Islet precursor cell (in vitro differentiated cells): ENCODE data around the gene EPS8L2.
"Not testable (repeated sequence)": the region's sequence is repeated elsewhere in the genome, so short reads cannot be mapped to it uniquely, and the experiment has no call there.

Experiments
- DNase-seq: peaks from one replicate; pipeline ENCODE4 v3.0.0-alpha.2; 2018

EPS8L2 gene

DNA sequence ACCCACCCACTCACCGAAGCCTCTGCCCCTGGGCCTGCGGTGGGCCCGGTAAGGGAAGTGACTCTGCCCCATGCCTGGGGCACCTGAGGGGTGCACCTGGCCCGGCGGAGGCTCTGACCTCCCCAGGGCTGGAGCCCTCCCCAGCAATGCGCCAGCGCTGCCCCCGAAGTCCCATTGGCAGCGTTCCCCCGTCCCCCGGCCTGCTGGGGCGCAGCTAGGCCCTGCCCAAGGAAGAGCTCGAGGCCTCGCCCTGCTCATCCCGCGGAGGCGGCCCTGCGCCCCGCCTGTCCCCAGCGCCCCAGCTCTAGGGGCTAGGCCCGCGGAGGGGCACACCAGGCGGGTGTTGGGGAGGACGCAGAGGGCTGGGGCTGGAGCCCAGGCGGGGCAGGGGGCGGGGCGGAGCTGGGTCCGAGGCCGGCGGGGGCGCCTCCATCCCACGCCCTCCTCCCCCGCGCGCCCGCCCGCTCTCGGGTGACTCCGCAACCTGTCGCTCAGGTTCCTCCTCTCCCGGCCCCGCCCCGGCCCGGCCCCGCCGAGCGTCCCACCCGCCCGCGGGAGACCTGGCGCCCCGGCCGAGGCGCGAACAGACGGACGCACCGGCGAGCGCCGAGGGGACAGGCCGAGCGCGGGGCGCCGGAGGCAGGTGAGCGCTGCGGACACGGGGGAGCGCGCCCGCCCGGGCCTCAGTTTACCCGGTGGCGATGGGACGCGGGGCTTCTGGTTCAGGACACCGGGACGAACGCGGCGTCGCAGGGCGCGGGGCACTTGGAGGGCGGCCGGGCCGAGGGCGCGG is at the start of gene EPS8L2:
TSS of gene EPS8L2 (plus strand) at position 586 of the 793 bp plus-strand sequence. CDS start 3,177 bp downstream, outside the sequence.
- DNase-seq = peak; percentile 78

- no peak for DNase-seq
Observed at GRCh38 chr11:656426-656825, 49.6 kb upstream of the EPS8L2 start.

- DNase-seq = no peak
Observed at GRCh38 chr11:656866-657265, 49.2 kb upstream of the EPS8L2 start.

DNA sequence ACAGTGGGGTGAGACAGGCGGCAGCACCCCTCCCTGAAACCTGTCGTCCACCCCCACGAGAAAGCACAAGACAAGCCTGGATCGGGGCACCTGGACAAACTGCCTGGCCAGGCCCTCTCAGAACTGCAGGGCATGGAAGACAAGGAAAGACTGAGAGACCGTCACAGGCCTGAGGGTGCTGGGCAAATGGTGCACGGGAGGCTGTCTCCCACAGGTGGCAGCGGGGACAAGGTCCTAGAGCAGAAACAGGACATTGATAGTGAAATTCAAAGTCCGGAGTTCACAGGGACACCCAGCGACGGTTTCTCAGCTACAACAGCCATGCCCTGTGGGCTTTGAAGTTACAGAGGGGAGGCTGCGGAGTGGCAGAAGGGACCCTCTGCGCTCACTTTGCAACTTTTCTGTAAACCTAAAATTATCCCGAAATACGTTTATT is 48.3 kb upstream of the EPS8L2 start:
- no peak for DNase-seq

GRCh38 chr11:659532-660085 is 46.4 kb upstream of the EPS8L2 start:
- peak; percentile 34 for DNase-seq

- DNase-seq = no peak
Observed at GRCh38 chr11:660281-660680, 45.8 kb upstream of the EPS8L2 start.

DNA sequence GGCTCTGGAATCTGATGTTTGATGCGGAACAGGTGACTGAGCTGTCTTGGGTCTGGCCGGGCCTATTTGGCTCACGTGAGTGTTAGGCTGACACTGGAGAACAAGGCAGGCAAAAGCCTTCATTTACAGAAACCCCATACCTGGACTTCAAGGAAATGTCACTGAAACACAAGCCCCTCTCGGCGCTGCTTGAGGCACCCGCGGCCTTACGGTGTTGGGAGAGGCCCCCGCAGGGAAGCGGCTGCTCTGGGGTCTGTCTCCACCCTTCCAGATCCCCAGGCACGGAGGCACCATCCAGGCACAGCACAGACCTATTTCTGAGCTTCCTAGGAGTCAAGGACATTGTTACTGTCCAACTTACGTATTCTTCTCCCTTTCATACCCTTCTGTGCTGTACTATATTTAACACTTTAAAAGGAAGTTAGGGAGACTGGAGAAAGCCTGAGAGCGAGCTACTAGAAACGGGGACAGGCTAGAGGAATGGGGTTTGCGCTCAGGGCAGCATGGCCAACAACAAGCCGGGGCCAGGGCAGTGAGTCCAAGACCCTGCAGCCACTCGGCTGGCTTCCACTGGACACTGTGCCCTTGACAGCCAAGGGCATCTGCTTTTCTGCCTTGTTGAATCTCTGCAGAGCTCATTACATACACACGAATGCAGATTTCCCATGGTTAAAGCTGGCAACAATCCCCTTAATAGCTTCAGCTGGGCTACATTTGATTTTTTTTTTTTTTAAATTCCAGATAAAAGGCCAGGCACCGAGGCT is 45.2 kb upstream of the EPS8L2 start:
- no peak for DNase-seq

DNA sequence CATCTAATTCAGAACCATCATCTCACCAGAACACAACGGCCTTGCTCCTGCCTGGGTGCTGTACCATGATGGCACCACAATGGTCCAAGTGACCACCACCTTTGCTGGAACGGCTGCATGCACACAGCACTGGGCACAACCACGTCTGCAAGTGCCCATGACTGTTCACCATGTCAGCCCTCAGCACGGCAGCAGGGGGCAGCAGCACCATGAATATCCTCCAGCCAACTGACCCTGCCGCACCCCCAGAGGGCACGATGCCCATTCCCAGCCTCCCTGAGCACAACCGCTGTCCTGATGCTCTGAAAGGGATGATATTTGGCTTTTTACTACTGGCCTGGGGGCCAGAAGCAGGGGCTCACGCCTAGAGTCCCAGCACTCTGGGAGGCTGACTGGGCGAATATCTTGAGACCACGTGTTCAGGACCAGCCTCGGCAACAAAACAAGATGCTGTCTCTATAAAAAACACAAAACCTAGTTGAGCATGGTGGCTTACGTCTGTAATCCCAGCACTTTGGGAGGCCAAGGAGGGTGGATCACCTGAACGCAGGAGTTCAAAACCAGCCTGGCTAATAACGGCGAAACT is 43.2 kb upstream of the EPS8L2 start:
- peak; percentile 78 for DNase-seq

GRCh38 chr11:665062-665703 is 40.8 kb upstream of the EPS8L2 start:
- no peak for DNase-seq

- no peak for DNase-seq
Observed at GRCh38 chr11:665704-666281, 40.2 kb upstream of the EPS8L2 start.

- DNase-seq = no peak
Observed at GRCh38 chr11:673866-674265, 32.2 kb upstream of the EPS8L2 start.

DNA sequence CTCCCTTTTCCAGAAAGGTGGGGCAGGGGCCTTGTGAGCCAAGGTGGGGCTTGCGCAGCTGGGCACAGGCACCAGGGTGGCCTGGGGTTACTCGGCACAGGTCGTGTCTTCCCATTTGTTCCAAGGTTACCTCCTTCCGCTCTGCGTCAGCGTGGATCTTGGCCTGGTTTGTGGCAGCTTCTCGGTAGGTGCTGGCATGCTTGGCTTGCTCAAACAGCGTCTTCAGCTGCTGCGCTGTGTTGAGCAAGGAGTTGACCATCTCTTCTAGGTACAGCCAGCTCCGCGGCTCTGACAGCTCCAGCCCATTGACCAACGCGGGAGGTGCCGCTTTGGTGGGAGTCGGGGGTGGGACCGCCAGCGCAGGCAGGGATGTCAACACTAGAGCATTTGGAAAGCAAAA is 31.6 kb upstream of the EPS8L2 start:
- DNase-seq = no peak

DNA sequence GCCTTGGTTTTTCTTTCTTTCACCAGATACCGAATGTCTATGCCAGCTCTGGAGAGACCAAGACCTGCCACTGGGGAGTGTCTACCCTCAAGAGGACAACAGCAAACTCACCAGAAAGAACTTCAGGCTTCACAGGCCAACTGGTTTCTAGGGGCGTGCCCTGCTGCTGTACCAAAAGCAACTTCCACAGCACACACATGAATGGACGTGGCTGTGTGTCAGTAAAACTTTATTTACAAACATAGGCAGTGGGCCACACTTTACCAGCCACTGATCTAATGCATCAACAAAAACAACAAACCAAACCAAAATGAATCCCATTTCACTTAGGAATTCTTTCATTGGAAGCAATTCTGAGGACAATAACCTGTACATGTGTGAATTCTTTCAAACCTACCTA is 27.7 kb upstream of the EPS8L2 start:
- no peak for DNase-seq

GRCh38 chr11:679271-680207 is 26.5 kb upstream of the EPS8L2 start:
- DNase-seq = no peak

DNA sequence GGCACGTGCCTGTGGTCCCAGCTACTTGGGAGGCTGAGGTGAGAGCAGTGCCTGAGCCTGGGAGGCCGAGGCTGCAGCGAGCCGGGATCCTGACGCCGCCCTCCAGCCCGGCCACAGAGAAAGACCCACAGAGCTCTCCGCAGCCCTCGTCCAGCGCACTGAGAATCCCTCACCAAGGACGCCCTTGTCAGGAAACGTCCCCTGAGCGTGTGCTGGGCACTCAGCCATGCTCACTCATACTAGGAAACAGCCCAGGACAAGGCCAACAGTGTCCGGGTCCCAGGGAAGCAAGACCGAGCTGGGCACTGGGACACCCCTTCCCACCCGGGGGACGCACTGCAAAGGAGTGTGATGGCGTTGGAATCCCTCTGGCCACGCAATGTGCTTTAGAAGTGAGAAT is 25.6 kb upstream of the EPS8L2 start:
- no peak for DNase-seq

- DNase-seq = no peak
Observed at GRCh38 chr11:680970-681369, 25.1 kb upstream of the EPS8L2 start.

DNA sequence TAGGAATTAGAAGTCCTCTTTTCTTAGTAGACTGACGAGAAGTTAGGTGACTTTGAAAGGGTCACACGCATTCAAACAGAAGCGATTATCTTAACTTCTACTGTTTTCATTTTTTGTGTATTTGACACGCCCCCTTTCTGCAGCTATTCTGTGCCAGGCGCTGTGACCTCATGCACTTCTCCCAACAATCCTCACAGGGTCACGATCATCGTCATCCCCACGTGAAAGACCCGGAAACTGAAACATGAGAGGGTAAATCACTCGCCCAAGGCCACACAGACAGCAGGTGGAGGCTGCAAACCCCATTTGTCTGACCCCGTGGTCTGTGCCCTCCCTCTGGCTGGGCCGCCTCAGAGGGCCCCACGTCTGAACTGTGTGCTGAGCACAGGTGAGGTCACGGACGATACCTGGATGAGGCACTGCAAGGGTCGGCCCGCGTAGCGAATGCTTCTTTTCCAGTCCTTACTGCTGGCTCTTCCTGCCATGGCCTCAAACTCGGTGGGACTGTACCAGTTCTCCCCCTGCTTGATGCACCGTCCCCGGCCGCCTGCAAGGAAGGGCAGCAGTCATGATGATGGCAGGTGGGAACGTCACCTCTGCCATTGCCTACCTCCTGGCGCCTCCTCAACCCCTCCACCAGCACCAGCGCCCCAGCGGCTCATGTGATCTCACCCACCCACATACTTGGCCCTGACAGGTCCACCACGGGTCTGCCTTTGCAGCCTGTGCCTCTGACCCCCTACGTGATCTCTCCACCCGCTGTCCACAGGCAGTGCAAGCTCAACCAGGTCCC is 19.4 kb upstream of the EPS8L2 start:
- no peak for DNase-seq

DNA sequence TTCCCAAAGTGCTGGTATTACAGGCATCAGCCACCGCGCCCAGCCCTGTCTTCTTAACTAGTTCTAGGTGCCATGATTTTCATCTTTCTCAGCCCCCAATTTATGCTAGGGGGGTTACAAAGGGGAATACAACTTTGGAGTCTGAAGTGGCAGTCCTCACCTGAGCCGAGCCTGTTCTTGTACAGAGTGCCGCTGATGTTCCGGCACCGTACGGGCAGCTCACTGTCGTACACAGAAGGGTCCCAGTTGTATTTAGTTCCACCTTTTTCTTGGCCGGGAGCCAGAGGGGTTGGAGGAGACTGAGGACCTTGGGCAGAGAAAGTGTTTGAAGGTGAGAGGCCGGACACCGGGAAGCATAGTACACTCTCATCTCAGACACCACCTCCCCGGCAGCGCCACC is 18.3 kb upstream of the EPS8L2 start:
- DNase-seq = no peak

DNA sequence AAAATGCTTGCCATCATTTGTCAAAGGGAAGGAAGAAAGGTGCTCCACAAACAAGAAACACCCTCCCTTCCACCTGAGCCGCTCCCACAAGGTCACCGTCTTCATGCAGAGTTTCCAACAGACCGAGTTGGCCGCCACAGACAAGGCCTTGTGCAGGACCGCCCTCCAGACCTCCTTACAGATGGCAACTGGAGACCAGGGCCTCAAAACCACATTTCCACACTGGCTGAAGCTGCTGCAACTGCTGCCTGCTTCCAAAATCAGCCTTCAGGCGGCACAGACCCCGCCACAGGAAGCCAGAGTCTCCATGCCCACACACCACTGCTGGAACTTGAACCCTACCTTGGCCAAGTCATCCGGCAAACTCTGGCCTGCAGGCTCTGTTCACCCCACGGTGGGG is 17.4 kb upstream of the EPS8L2 start:
- DNase-seq = no peak

DNA sequence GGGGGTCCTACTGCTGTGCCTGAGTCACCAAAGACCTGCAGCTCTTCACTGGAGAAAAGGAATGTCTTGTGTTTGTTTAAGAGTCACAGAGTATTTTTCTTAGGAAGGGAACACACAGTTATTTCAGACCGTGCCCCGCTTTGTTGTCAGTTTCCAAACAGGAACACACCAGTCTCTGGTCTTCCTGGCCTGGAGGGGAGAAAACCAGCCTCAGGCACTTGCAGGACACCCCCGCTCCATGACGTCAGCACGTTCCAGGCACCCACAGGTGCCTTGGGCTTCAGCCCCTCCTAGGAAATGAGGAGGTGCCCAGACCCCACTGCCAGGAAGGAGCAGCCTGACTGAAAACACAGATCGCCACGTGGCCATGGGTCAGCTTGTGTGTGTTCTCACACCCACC is 16.4 kb upstream of the EPS8L2 start:
- no peak for DNase-seq

GRCh38 chr11:690244-690643 is 15.8 kb upstream of the EPS8L2 start:
- DNase-seq = not testable (repeated sequence)
